HG03280 (cell line): ENCODE data around the gene ZNF281.
"Not testable (repeated sequence)": the region's sequence is repeated elsewhere in the genome, so short reads cannot be mapped to it uniquely, and the experiment has no call there.

ENCODE experiments used
- ATAC-seq: cut with Tn5 transposase; IDR thresholded peaks from one replicate; pipeline ENCODE4 v1.9.1; 2021; ENCODE audit warnings: mild to moderate bottlenecking, moderate library complexity; ENCODE audit not compliant: unreplicated experiment

ZNF281 gene

DNA sequence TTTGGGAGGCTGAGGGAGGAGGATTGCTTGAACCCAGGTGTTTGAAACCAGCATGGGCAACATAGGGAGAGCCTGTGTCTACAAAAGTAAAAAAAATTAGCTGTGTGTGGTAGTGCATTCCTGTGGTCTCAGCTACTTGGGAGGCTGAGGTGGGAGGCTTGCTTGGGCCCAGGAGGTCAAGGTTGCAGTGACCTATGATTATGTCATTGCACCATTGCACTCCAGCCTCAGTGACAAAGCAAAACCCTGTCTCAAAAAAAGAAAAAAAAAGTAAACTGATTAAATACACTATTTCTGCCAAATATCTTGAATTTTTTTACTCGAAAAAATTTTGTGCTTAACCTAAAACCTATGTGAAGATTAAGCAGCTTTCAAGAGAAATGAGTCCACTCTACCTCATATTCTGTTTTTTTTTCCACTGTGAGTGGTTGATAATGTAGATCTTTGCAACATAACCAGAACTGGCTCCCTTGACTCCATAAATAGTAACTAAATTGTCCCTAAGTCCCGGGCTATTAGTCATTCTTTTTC is 19.4 kb upstream of the ZNF281 start:
- no peak for ATAC-seq

DNA sequence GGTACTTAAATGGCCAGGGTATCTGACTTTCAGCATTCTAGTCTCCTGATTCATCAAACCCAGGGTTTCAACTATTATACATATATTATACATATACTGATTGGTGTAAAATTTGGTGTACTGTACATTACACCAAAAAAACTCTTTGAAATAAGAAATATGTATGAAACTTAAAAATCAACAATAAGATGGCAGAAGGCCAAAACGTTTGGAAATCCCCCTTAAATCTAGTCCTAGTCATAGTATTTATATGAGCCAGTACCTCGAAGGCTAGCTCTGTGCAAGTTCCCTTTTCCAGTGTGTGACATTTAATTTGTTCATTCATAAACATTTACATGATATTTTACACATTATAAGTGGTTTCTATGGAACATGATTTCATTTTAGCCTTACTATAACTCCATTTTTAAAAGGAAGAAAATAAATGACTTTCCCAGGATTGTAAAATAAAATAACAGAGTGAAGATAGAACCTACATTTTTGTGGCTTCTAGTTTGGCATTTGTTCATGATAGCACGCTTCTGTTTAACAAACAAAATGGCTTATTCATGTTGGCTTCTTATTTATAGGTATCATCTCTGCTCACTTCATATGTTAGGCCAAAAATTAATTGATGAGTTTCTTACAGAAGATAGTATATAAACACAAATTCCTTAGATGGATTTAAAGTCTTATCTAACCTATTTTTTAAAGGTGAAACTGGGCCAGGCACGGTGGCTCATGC is 18.8 kb upstream of the ZNF281 start:
- ATAC-seq: no peak

DNA sequence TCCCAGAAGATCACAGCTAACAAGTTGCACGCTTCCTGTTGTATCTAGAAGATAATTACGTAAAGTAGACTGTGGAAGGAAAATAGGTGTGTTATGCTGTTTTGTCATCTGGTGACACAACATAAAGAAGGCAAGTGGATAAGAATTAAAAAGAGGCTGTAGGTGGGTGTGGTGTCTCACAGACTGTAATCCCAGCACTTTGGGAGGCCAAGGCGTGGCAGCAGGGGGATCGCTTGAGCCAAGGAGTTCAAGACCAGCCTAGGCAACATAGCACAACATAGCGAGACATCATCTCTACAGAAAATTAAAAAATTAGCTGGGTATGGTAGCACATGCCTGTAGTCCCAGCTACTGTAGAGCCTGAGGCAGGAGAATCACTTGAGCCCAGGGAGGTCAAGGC is 17.9 kb upstream of the ZNF281 start:
- ATAC-seq: no peak

DNA sequence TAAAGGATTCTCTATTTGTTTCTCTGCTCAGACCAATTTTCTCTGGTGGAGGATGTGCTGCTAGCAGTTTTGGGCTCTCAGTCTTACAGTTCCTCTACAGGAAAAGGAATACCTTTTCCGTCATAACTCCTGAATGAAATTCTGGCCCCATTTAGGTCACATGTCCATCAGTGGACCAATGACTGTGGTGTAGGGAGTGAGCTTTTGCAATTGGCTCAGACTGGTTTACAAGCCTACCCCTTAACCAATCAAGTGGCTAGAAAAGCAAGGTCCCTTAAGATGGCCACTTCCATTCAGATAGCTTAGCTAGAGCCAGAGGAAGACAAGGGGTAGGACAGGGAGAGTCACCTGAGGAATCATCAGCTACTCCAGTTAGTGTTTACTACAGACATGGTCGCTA is 16.4 kb upstream of the ZNF281 start:
- ATAC-seq: no peak

DNA sequence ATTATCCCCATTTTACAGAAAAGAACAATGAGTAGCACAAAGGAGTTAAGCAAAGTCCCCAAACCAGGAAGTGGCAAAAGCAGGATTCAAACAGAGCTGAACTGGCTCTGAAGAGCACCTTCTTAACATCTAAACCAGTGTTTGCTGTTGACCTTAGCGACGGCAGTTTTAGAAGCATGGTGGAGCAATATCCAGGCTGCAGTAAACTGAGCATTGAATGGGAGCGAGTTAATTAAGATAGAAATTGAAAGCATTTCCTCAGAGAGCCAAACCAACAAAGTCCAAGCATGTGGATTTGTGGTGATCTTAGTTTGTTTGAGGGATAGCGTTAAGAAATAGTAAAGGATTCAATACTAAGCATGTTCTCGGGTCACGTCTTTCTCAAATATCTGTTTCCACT is 13.4 kb upstream of the ZNF281 start:
- no peak for ATAC-seq

DNA sequence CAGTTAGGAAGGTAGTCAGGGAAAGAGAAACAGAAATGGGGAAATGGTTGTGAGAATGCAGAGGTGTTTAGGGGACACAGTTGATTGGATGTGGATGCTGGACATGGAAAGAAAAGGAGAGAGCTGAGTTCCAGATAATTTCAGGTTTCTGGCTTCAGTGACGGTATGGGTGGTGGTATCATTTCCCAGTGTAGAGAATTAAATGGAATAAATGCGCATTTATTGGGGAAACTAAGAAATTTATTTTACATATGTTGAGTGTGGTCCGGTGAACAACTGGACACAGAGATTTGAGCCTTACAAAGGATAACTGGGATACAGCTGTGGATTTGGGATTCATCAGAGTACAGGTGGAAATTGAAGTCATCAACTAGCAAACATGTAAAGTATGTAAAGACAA is 12.4 kb upstream of the ZNF281 start:
- no peak for ATAC-seq

DNA sequence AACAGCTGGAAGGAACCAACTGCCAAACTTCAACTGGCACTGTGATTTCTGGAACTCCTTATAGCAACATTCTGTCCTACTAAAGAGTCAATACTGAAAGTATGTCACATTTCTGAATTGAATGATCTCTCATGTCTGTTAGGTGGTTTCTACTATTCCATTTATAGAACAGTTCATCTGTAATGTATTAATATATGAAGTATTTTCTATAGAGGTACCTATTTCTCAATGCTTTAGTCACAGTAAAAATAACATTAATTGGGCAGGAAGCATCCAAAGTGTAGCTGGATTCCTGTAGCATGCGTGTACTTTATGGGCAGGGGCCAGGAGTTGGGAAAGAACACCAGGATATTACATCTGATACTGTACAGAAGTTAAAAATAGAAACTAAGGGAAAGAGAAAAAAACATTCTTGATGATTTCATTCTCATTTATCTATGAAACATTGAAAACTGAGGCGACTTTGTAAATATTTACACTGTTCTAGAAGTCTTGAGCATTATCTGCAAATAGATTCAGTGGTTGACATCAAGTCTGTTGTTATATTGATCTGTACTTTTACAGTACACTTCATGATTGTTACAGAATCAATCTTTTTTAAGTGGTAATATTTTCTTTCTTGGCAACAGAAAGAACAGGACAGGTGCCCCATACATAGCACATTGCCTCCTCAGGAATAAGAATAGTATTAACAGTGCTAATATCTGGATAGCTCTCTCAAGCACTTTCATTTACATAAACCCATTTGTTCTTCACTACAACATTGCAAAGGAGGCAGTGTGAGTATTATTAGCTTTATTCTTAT is 6.2 kb upstream of the ZNF281 start:
- peak; percentile 71 for ATAC-seq

DNA sequence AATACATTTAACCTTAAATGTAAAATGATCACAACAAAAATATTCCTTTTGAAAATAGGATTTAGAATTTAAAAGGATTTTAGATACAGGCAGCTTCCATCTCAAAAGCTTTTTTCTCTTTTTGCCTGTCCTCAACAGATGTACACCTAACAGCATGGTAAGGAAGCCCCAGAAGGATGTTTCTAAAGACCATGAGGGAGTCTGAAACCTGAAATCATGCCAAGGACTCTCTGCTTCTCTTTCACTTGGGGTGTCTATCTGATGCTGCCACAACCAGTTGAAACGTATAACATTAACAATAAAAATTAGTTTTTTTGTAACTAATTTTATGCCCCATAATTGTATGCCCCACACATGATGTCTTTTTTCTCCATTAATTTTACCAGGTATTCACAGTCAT is 5.4 kb upstream of the ZNF281 start:
- ATAC-seq: peak; percentile 39

DNA sequence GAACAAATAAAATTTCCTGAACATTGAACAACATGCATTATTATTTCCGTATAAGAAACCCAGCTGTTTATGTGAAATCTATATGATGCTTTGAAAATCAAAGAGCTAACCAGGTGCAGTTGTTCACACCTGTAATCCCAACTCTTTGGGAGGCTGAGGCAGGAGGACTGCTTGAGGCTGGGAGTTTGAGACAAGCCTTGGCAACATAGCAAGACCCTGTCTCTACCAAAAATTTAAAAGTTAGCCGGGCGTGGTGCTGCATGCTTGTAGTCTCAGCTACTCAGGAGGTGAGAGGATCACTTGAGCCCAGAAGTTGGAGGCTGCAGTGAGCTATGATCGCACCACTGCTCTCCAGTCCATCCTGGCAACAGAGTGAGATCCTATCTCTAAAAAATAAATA is 4.8 kb upstream of the ZNF281 start:
- ATAC-seq: no peak

DNA sequence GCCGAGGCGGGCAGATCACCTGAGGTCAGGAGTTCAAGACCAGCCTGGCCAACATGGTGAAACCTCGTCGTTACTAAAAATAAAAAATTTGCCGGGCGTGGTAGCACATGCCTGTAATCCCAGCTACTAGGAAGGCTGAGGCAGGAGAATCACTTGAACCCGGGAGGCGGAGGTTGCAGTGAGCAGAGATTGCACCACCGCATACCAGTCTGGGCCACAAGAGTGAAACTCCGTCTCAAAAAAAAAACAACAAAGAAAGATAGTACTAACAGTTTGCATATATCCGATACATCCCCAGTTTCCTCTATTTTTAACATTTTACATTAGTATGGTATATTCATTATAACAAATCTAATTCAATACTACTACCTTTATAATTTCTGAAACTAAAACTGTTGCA is 3.9 kb upstream of the ZNF281 start:
- not testable (repeated sequence) for ATAC-seq

DNA sequence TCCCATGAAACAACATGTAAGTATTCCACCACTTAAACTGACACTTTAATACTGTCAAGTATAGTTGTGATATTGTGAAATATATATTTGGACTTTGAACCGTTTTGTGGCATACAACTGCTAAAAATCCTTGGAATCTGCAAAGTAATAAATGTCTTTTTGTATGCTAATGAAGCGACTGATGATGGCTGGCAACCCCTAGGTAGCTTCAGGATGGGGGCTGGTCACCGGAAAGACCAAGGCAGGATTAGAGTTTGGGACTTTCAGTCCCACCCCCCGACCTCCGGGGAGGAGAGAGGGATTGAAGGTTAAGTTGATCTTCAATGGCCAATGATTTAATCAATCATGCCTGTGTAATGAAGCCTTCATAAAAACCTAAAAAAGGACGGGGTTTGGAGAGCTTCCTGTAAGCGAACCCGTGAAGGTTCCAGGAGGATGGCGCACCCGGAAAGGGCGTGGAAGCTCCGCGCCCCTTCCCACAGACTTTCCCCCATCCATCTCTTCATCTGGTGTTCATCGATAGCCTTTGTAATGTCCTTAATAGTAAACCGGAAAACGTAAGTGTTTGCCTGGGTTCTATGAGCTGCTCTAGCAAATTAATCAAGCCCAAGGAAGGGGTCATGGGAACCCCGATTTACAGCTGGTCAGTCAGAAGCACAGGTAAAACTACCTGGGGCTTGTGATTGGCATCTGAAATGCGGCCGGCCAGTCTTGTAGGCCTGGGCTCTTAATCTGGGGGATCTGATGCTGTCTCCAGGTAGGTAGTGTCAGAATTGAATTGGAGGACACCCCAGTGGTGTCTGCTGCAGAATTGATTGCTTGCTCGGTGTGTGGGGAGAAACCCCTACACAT is 1.8 kb upstream of the ZNF281 start:
- ATAC-seq: no peak

DNA sequence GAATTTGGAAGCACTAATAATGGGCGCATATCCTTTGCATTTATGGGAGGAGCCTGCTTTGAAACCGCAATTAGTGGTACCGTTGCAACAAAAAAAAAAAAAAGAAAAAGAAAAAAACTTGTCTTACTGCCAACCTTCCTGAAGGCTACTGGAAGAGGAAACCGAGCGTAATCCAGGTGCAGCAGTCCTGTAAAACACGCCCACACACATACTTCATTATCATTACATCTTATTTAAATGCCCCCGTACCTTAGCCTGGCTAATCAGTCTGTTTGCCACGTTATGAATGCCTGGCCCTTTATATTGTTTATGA is 686 bp upstream of the ZNF281 start:
- ATAC-seq: peak; percentile 8

DNA sequence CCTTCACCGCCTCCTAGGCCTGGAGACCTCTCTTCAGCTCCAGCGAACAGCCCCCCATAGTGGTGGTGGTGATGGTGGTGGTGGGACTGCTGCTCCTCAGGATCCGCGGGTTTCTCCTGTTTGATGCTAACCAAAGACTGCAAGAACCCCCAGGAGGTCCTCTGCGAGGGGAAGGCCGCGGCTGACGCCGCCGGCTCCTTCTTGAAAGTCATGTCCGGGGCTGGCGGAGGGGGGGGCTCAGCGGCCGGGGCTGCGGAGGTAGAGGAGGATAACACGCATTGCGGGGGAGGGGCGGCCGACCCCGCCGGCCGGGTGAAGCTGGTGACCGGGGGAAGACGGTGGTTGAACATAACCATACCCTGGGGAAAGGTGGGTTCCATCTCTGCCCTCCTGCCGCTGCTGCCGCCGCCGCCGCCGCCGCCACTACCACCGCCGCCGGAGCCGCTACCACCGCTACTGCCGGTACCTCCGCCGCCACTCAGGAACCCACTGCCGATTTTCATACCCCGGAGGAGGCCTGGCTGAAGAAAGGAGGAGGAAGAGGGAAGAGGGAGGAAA is 554 bp downstream of the ZNF281 start:
- peak; percentile 32 for ATAC-seq

DNA sequence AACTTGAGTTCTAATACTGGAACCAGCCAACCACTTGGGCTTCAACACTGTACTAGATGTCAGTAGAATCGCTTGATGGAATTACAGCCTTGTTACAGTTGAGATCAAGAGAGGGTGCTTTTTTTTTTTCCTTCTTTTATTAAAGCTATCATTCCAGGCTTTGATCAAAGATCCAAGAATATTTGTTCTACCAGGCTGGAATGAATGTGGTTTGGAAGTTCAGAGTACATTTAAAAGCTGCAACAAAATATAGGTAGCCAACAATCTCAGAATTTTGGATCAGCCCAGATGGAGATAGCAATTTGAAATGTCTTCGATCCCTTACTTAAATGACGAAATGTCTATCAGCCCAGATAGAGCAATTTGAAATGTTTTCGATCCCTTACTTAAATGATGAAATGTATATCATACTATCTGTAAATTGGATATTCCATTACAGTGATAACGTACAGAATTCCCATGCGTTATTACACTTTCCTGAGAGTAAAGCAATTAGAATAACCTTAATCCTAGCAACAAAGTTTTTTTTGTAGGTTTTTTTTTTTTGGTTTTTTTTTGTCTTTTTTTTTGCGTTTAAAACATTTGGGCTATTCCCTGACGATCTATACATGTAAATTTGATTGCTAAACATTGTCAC is 3.6 kb downstream of the ZNF281 start:
- ATAC-seq: no peak

DNA sequence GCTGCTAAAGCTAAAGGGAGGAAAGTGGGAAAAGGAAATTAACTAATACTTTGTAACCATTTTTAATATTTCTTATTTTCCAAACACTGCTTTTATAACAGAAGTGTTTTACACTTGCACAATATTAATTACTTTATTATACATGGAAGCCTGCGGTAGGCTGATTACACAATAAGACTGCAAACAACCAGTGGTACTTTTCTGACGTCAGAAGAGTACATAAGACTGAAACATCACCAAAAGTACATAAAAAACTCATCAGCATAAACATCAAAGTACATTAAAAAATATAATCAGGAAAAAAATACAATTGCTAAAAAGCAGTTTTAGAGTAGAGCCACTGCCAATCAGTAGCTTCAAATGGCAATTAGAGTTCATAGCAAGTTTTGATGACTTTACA is 4.6 kb downstream of the ZNF281 start:
- ATAC-seq: no peak

DNA sequence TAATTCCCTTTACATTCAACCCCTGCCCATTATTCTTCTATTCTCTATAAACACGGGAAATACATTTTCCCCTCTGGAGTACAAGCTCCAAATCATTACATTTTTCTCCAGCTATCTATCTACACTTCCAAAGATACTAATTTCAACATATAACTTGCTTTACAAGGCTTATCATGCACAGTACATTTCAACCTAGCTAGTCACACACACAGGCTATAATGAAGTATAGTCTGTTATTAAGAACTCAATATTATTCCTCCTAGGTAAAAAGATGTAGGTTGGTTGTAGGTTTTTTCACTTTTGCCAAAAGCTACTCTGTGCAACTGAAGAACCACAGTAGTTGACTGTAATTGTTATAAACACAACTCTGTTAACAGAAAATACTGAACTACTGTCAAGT is 8.1 kb downstream of the ZNF281 start:
- ATAC-seq: no peak

DNA sequence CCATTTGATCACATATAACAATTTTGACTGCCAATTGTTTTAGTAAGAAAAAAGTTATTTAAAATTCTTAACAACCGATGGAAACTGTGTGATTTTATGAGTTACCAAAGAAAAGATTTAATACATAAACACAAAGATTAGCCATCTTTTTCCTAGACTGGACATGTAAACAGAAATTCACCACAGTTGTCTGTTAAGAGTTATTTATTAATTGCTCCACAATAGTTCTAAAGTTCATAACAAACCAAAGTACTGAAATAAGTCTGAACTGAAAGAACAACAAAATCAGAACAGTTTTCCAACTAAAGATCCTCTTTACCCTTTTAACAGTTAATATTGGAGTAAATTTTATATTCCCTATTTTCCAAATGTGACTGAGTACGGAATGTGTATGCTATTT is 8.6 kb downstream of the ZNF281 start:
- ATAC-seq: no peak

DNA sequence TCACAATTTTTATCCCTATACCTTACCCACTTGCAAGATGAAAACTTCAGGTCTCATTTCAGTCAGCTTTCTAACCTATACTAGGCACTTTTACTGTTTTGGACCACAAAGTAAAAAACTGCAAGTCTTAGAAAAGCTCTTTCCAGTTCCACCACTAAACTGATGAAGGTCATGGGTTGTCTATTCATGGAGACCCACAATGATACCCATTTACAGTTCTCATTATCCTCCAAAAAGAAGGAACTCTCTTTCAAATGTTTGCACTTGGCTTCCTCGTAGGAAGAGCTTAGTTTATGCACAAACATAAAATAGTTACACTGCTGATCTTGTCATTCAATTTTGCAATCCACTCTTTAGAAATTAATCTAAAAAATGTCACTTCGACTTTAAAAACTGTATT is 9.3 kb downstream of the ZNF281 start:
- ATAC-seq: no peak

DNA sequence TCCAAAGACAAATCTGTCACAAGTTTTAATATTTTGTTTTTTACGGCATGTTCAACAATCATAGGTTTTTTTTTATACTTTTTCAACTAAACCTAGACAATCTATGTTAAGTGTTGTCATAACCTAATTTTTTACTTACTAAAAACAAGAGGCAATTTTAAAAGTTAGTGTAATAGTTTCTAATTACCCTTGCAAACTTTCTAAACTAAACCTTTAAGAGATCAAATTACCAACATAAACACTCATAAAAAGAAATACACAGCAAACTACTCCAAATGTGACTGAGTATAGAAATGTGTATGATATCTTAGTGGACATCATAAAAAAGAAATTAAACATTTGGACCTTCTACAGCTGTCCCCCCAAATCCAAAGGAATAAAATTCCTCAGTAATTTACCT is 10.0 kb downstream of the ZNF281 start:
- no peak for ATAC-seq

DNA sequence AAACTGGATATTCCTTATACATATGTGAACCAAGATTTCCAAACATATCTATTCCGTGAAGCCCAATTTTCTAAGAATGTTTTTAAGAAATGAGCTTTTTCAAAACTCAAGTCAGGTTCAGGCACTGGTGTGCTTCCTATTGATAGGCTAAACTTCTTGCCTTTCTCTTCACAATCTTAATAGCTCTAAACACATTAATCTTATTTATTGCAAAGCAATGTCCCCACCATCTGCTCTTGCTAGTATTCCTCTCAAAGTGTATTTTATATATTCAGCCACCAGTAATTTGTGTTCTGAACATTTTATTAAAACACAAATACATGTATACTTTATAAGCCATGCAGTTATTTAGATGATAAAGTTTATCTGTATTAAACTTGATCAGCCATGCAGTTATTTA is 11.5 kb downstream of the ZNF281 start:
- ATAC-seq: no peak
